K562 (cell line): ENCODE measurements around the gene CHCT1. TPM values are rescaled to one million over a fixed set of nuclear protein-coding genes. Genes with fewer than 3 reads are reported as not detected.

Experiments
- CC2D1A ChIP-seq: fragments of 450-650 bp; IDR thresholded peaks from 2 replicates; pipeline ENCODE4 v1.6.1; 2017; ENCODE audit warnings: mild to moderate bottlenecking
- FOXA3 ChIP-seq, 2 experiments: fragments of 450-650 bp in 1 of 2; sonication (generic) in 1 of 2; formaldehyde crosslinking; IDR thresholded peaks in 1 of 2; conservative IDR thresholded peaks in 1 of 2; 2 replicates each; pipeline versions ENCODE4 v1.4.0 to v1.8.0; 2020 to 2022; ENCODE audit warnings: mild to moderate bottlenecking in 2 of 2, missing genetic modification reagents in 1 of 2
- FOXP4 ChIP-seq: sonication (generic); formaldehyde crosslinking; IDR thresholded peaks from 2 replicates; pipeline ENCODE4 v1.8.0; 2022; ENCODE audit warnings: mild to moderate bottlenecking, missing genetic modification reagents, borderline replicate concordance
- HNRNPUL1 ChIP-seq: fragments of 200-400 bp; formaldehyde crosslinking; IDR thresholded peaks from 2 replicates; pipeline ENCODE4 v1.6.1; 2017; ENCODE audit warnings: low read length
- RCOR1 ChIP-seq, 2 experiments: IDR thresholded peaks; 2 replicates each; pipeline ENCODE4 v1.6.1; 2012; ENCODE audit warnings: low read depth in 2 of 2, low read length in 2 of 2, borderline replicate concordance in 1 of 2, improper control_type of control experiment in 1 of 2
- SIN3A ChIP-seq, 2 experiments: fragments of 150-350 bp in 1 of 2; IDR thresholded peaks; 2 replicates each; pipeline ENCODE4 v1.6.1; 2011 to 2016; ENCODE audit warnings: borderline replicate concordance in 2 of 2, low read depth in 2 of 2, low read length in 2 of 2, mild to moderate bottlenecking in 2 of 2, moderate library complexity in 2 of 2; ENCODE audit not compliant: control insufficient read depth in 1 of 2
- SIX5 ChIP-seq, 2 experiments: IDR thresholded peaks; 2 replicates each; pipeline ENCODE4 v1.6.1; 2011; ENCODE audit warnings: low read length in 2 of 2, borderline replicate concordance in 1 of 2, low read depth in 1 of 2, mild to moderate bottlenecking in 1 of 2, moderate library complexity in 1 of 2; ENCODE audit not compliant: insufficient read depth in 1 of 2
- TBP ChIP-seq: optimal IDR thresholded peaks from 2 replicates; pipeline ENCODE3; 2011; ENCODE audit warnings: low read depth, low read length, improper control_type of control experiment
- ZNF175 ChIP-seq: fragments of 200-800 bp; sonication (Bioruptor generic); IDR thresholded peaks from 2 replicates; pipeline ENCODE4 v1.6.1; 2016; ENCODE audit warnings: low read depth, mild to moderate bottlenecking, missing genetic modification characterization, missing compliant biosample characterization
- ZNF23 ChIP-seq: fragments of 250-450 bp; sonication (Bioruptor Pico); IDR thresholded peaks from 2 replicates; pipeline ENCODE4 v1.4.0; 2020; ENCODE audit warnings: mild to moderate bottlenecking
- ZNF316 ChIP-seq: fragments of 450-650 bp; IDR thresholded peaks from 2 replicates; pipeline ENCODE4 v1.6.1; 2016
- ZNF76 ChIP-seq: fragments of 250-450 bp; sonication (Bioruptor Pico); IDR thresholded peaks from 2 replicates; pipeline ENCODE4 v1.4.0; 2020; ENCODE audit warnings: mild to moderate bottlenecking, moderate library complexity, borderline replicate concordance
- polyA plus RNA-seq, 8 experiments: library from polyadenylated mRNA; depleted of rRNA in 4 of 8; stranded (reverse) in 5 of 8; unstranded in 3 of 8; fragments of >200 nt; fragmentation: Nextera tagmentation in 2 of 8; fragmentation: Illumina TruSeq in 1 of 8; extraction: Ambion mirVana in 2 of 8; extraction: Trizol in 1 of 8; gene quantifications; 2 replicates each; pipeline versions ENCODE4 v1.2.1 to v1.2.3, GENCODE V29; 2011 to 2014; ENCODE audit warnings: inconsistent platforms in 1 of 8, missing spikeins in 1 of 8
- total RNA-seq, 7 experiments: library from RNA; depleted of rRNA in 6 of 7; stranded (reverse); fragments of >200 nt in 6 of 7; fragmentation: Illumina TruSeq in 2 of 7; extraction: Trizol in 2 of 7; gene quantifications; 2 replicates each; pipeline versions ENCODE4 v1.2.1 to v1.2.3, GENCODE V29; 2011 to 2021; ENCODE audit warnings: low replicate concordance in 1 of 7
- TF ChIP-seq, protein P1 (sequence below), 2 experiments: fragments of 450-650 bp; formaldehyde crosslinking in 1 of 2; IDR thresholded peaks; 2 replicates each; pipeline versions ENCODE4 v1.4.0 to v1.6.1; 2014 to 2020; ENCODE audit warnings: mild to moderate bottlenecking in 2 of 2, borderline replicate concordance in 1 of 2, low read depth in 1 of 2
- TF ChIP-seq, protein P2 (sequence below), 3 experiments: fragments of 200-800 bp in 1 of 3; sonication (Bioruptor generic) in 1 of 3; sonication (generic) in 1 of 3; formaldehyde crosslinking in 1 of 3; IDR thresholded peaks; 2 replicates each; pipeline versions ENCODE4 v1.6.1 to v1.8.0; 2016 to 2022; ENCODE audit warnings: mild to moderate bottlenecking in 2 of 3, missing compliant biosample characterization in 2 of 3, missing genetic modification characterization in 2 of 3, missing genetic modification reagents in 1 of 3

The CHCT1 gene
- total and polyA plus RNA-seq, 9 of the 15 experiments (the other 6 are each of a cell fraction or from before 2014, with no cell fraction given), result not detected

DNA sequence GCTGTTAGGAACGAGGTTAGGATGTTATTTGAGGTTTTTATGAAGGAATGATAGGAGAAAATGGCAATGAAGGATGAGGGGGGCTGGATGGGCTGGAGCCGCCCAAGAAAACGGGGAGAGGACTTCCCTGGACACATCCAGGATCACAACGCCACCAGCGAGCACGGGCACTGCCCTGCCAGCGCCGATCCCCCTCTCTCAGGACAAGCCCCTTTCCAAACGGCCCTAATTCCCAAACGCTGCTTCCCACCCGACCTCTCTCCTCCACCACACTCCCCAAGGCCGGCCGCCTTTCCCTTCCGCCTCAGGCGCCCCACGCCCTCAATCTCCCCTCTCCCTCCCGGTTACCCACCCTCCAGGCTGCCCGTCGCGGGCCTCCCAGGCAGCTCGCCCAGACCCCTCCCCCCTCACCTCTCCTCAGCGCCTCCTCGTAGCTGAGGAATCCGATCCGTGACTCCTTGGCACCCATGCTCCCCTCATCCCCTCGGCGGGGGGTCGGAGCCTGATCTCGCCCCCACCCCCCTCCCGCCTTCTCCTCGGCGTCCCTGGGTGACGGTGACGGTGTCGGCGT is 30.7 kb upstream of the CHCT1 start (continued):
- TF ChIP-seq FOXA3 (CRISPR knock-in tag; conservative IDR thresholded peaks at IDR 0.05 in 1 of 2, IDR thresholded peaks at IDR 0.05 in 1 of 2) (peak in 1 of 2 experiments; percentile 58; a peak in 2 of 4 replicates), ZNF316 (no peak), CC2D1A (no peak), ZNF175 (CRISPR knock-in tag) (0 out of 2 replicates have a peak, but pooled peaks have one; percentile 29), RCOR1 (IDR thresholded peaks at IDR 0.05; ENCODE audit: borderline replicate concordance in 1 of 2, low read depth in 2 of 2, low read length in 2 of 2) (no peak), SIN3A (IDR thresholded peaks at IDR 0.05; ENCODE audit: borderline replicate concordance in 2 of 2, control insufficient read depth in 1 of 2, low read depth in 2 of 2, low read length in 2 of 2) (peak in 1 of 2 experiments; percentile 55; a peak in 1 of 4 replicates), SIX5 (IDR thresholded peaks at IDR 0.05; ENCODE audit: borderline replicate concordance in 1 of 2, insufficient read depth in 1 of 2, low read depth in 1 of 2, low read length in 2 of 2) (no peak), ZNF23 (no peak), TBP (no peak), ZNF76 (CRISPR knock-in tag) (no peak), FOXP4 (CRISPR knock-in tag) (0 out of 2 replicates have a peak, but pooled peaks have one; percentile 3), HNRNPUL1 (no peak)
- TF ChIP-seq, protein P1, sequence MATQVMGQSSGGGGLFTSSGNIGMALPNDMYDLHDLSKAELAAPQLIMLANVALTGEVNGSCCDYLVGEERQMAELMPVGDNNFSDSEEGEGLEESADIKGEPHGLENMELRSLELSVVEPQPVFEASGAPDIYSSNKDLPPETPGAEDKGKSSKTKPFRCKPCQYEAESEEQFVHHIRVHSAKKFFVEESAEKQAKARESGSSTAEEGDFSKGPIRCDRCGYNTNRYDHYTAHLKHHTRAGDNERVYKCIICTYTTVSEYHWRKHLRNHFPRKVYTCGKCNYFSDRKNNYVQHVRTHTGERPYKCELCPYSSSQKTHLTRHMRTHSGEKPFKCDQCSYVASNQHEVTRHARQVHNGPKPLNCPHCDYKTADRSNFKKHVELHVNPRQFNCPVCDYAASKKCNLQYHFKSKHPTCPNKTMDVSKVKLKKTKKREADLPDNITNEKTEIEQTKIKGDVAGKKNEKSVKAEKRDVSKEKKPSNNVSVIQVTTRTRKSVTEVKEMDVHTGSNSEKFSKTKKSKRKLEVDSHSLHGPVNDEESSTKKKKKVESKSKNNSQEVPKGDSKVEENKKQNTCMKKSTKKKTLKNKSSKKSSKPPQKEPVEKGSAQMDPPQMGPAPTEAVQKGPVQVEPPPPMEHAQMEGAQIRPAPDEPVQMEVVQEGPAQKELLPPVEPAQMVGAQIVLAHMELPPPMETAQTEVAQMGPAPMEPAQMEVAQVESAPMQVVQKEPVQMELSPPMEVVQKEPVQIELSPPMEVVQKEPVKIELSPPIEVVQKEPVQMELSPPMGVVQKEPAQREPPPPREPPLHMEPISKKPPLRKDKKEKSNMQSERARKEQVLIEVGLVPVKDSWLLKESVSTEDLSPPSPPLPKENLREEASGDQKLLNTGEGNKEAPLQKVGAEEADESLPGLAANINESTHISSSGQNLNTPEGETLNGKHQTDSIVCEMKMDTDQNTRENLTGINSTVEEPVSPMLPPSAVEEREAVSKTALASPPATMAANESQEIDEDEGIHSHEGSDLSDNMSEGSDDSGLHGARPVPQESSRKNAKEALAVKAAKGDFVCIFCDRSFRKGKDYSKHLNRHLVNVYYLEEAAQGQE (IDR thresholded peaks at IDR 0.05; ENCODE audit: borderline replicate concordance), result no peak
- TF ChIP-seq, protein P1 (CRISPR knock-in tag; IDR thresholded peaks at IDR 0.05; ENCODE audit: low read depth), result peak; percentile 39; the same call in 1 of the 2 replicates
- TF ChIP-seq, protein P2, sequence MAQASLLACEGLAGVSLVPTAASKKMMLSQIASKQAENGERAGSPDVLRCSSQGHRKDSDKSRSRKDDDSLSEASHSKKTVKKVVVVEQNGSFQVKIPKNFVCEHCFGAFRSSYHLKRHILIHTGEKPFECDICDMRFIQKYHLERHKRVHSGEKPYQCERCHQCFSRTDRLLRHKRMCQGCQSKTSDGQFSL (CRISPR knock-in tag; IDR thresholded peaks at IDR 0.05), result no peak
- TF ChIP-seq, protein P2 (tag; IDR thresholded peaks at IDR 0.05), result no peak
